Fibroblast of mammary gland (primary cell): ENCODE results near the gene ATP6V1A.

Experiments used
- DNase-seq: peaks from one replicate; pipeline ENCODE4 v3.0.0-alpha.2; 2010; ENCODE audit warnings: low read depth
- H3K4me3 ChIP-seq: 2 replicates; pipeline ENCODE4 v1.5.1; 2011; ENCODE audit warnings: low read depth, mild to moderate bottlenecking, low read length, moderate library complexity; ENCODE audit not compliant: control insufficient read depth
- CTCF ChIP-seq: conservative IDR thresholded peaks from 2 replicates; pipeline ENCODE4 v1.5.1; 2011; ENCODE audit warnings: low read depth, low read length, inconsistent platforms; ENCODE audit not compliant: control insufficient read depth, insufficient read depth

Gene ATP6V1A

DNA sequence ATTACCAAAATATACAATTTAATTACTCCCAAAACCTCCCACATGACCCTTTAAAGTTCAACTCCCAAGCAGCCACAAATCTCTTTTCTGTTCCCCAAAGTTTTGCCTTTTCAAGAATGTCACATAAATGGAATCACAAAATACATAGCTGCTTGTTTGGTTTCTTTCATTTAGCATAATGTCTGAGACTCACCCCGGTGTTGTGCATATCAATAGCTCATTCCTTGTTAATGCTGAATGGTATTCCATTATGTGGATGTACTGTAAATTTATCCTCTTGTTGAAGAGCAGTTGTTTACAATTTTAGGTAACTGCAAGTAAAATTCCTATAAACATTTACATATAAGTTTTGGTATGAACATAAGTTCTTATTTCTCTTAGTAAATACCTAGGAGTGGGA lies 16.3 kb upstream of the ATP6V1A start:
- no peak for TF ChIP-seq CTCF
- no peak overlapping the region for H3K4me3 ChIP-seq

DNA sequence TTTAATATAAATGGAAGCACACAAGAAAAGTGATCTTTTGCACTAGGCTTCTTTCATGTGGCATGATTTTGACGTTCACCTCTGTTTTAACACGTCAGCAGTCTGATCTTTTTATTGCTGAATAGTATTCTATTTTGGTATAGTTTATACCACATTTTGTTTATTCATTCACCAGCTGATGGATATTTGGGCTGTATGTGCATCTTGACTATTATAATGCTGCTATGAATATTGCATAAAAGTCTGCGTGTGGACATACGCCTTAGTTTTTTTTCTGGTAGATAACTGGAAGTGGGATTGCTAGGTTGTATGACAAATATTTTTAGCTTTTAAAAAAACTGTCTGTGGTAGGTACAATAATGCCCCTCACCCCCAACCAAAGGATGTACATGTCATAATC lies 15.1 kb upstream of the ATP6V1A start:
- no peak for TF ChIP-seq CTCF
- no peak for DNase-seq

More for the DNA sequence above, 16.3 kb upstream of the ATP6V1A start:
- no peak for DNase-seq

GRCh38 chr3:113736548-113737089 lies 10.2 kb upstream of the ATP6V1A start:
- peak; percentile 77 for DNase-seq
- H3K4me3 ChIP-seq, result no peak overlapping the region
- TF ChIP-seq CTCF, result peak; percentile 69

More for the DNA sequence above, 15.1 kb upstream of the ATP6V1A start:
- no peak overlapping the region for H3K4me3 ChIP-seq

DNA sequence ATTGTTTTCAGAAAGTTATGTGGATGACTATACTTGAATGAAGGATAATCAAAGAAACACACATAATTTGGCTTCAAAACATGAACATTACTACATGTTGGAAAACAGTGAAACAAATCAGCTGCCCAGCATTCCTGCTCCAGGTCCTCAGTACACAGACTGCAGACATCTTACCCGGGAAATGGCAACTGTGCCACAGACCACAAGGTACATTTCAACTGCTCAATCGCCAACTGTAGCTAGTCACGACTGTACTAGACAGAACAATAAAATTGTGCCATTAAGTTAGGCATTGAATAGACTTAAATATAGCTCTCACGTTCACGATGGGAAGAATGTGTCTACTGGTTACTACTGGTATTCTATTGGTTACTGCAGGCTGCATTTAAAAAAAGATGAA lies 5.7 kb upstream of the ATP6V1A start:
- TF ChIP-seq CTCF, result no peak
- DNase-seq, result no peak
- H3K4me3 ChIP-seq, result no peak overlapping the region

DNA sequence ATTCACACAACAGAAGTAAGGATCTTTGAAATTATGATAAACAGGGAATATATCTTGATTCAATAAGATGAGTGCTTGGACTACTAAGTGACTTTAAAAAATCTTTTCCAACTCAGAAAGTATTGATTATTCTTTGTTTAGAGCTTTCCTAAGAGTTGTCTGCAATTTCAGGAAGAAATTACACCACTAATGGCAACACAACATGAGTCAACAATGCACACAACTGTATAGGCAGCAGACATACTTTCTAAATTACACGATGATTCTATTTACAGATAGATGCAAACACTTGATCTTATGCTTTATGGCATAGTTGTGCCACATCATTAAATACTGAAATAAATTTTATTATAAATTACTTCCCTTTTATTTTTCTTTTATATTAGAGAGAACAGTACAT lies 5.2 kb upstream of the ATP6V1A start:
- no peak for DNase-seq

GRCh38 chr3:113743006-113743630 lies 3.7 kb upstream of the ATP6V1A start:
- TF ChIP-seq CTCF, result no peak
- DNase-seq, result no peak
- H3K4me3 ChIP-seq, result no peak overlapping the region

More for the DNA sequence above, 5.2 kb upstream of the ATP6V1A start:
- no peak overlapping the region for H3K4me3 ChIP-seq
- TF ChIP-seq CTCF, result no peak
